Measurements from ENCODE around the gene FBXL14. TPM values are rescaled to one million over a fixed set of nuclear protein-coding genes. Genes with fewer than 3 reads are reported as not detected.
A peak's percentile ranks its signal among the peaks of the same experiment; 100 is the strongest.

Gene FBXL14
- total and polyA plus RNA-seq, 7 experiments from 2014 or later = 15.1 to 43.8 (median 28.1) TPM

- Histone ChIP-seq H3K4me1 (ENCODE audit: control insufficient read depth in 2 of 2, insufficient read depth in 2 of 2, low read length in 2 of 2) (no peaks in the 10 kb centered on the region), H3K9me3 (ENCODE audit: control insufficient read depth in 2 of 3, low read length in 3 of 3) (no peaks in the 10 kb centered on the region), H3K36me3 (ENCODE audit: control insufficient read depth in 2 of 3, insufficient read depth in 3 of 3, low read length in 3 of 3) (no peaks in the 10 kb centered on the region), H3K27me3 (ENCODE audit: control insufficient read depth in 2 of 2, insufficient read depth in 2 of 2, low read length in 2 of 2) (no peaks in the 10 kb centered on the region), H3K4me3 (ENCODE audit: low read length) (no peak overlapping the region), H3K27ac (ENCODE audit: low read depth, low read length) (no peak overlapping the region)
- Mint-ChIP-seq H3K27ac (no peak overlapping the region), H3K36me3 (peaks cover 0 to 3% (median 0%) of the 10 kb centered on the region in 5 donors), H3K4me1 (peaks cover 0 to 2% (median 0%) of the 10 kb centered on the region in 7 donors), H3K27me3 (peaks cover 0 to 7% (median 7%) of the 10 kb centered on the region in 5 donors), H3K4me3 (no peak overlapping the region), H3K9me3 (peaks cover 0 to 9% (median 0%) of the 10 kb centered on the region in 11 donors)
- ChIA-PET POLR2A (no interaction called here), CTCF (no interaction called here)
- intact Hi-C loops (cut with micrococcal nuclease) = no loop called here
- DNase-seq (no peak), ATAC-seq (no peak)
Observed at GRCh38 chr12:1552171-1552570, 42.2 kb downstream of the FBXL14 start.

GRCh38 chr12:1551496-1551895 lies 42.9 kb downstream of the FBXL14 start:
- no peak overlapping the region for H3K4me3 ChIP-seq (ENCODE audit: low read length)
- ChIA-PET POLR2A (no interaction called here), CTCF (no interaction called here)
- Mint-ChIP-seq H3K27me3 (peaks cover 0 to 7% (median 5%) of the 10 kb centered on the region in 5 donors), H3K9me3 (peaks cover 0 to 9% (median 0%) of the 10 kb centered on the region in 11 donors), H3K4me1 (peaks cover 0 to 2% (median 0%) of the 10 kb centered on the region in 7 donors), H3K4me3 (no peak overlapping the region), H3K36me3 (peaks cover 0 to 3% (median 0%) of the 10 kb centered on the region in 5 donors), H3K27ac (no peak overlapping the region)
- no peak for ATAC-seq
- no peak overlapping the region for H3K27ac ChIP-seq (ENCODE audit: low read depth, low read length)
- intact Hi-C loops (cut with micrococcal nuclease) = no loop called here
- H3K27me3 ChIP-seq (ENCODE audit: control insufficient read depth in 2 of 2, insufficient read depth in 2 of 2, low read length in 2 of 2) = no peaks in the 10 kb centered on the region
- no peak for DNase-seq
- H3K4me1 ChIP-seq (ENCODE audit: control insufficient read depth in 2 of 2, insufficient read depth in 2 of 2, low read length in 2 of 2) = no peaks in the 10 kb centered on the region
- no peaks in the 10 kb centered on the region for H3K36me3 ChIP-seq (ENCODE audit: control insufficient read depth in 2 of 3, insufficient read depth in 3 of 3, low read length in 3 of 3)
- no peaks in the 10 kb centered on the region for H3K9me3 ChIP-seq (ENCODE audit: control insufficient read depth in 2 of 3, low read length in 3 of 3)

GRCh38 chr12:1546931-1547640 lies 47.3 kb downstream of the FBXL14 start:
- intact Hi-C loops (cut with micrococcal nuclease) = no loop called here
- CTCF ChIA-PET = interaction anchor here (0.6 to 1.6 kb wide), 2 partner anchors 426 to 429 kb away, joined by 3 to 5 read pairs; no protein-coding TSS in a partner anchor
- Mint-ChIP-seq H3K4me1 (peaks cover 0 to 2% (median 0%) of the 10 kb centered on the region in 7 donors), H3K27me3 (peaks cover 17 to 31% (median 19%) of the 10 kb centered on the region in 5 donors), H3K9me3 (peaks cover 0 to 9% (median 0%) of the 10 kb centered on the region in 11 donors), H3K27ac (no peak overlapping the region), H3K36me3 (peaks cover 0 to 3% (median 0%) of the 10 kb centered on the region in 5 donors), H3K4me3 (no peak overlapping the region)
- no peaks in the 10 kb centered on the region for H3K4me1 ChIP-seq (ENCODE audit: control insufficient read depth in 2 of 2, insufficient read depth in 2 of 2, low read length in 2 of 2)
- H3K27me3 ChIP-seq (ENCODE audit: control insufficient read depth in 2 of 2, insufficient read depth in 2 of 2, low read length in 2 of 2) = no peaks in the 10 kb centered on the region
- POLR2A ChIA-PET = no interaction called here
- H3K4me3 ChIP-seq (ENCODE audit: low read length) = no peak overlapping the region
- no peaks in the 10 kb centered on the region for H3K9me3 ChIP-seq (ENCODE audit: control insufficient read depth in 2 of 3, low read length in 3 of 3)
- no peak overlapping the region for H3K27ac ChIP-seq (ENCODE audit: low read depth, low read length)
- ATAC-seq (no peak), DNase-seq (no peak)
- H3K36me3 ChIP-seq (ENCODE audit: control insufficient read depth in 2 of 3, insufficient read depth in 3 of 3, low read length in 3 of 3) = no peaks in the 10 kb centered on the region

GRCh38 chr12:1544996-1545700 lies 49.2 kb downstream of the FBXL14 start:
- DNase-seq (no peak), ATAC-seq (peak; percentile 27)
- H3K9me3 ChIP-seq (ENCODE audit: control insufficient read depth in 2 of 3, low read length in 3 of 3) = no peaks in the 10 kb centered on the region
- no peaks in the 10 kb centered on the region for H3K4me1 ChIP-seq (ENCODE audit: control insufficient read depth in 2 of 2, insufficient read depth in 2 of 2, low read length in 2 of 2)
- H3K9me3 Mint-ChIP-seq = peaks cover 0 to 4% (median 0%) of the 10 kb centered on the region in 11 donors
- ChIA-PET POLR2A (no interaction called here), CTCF (interaction anchor here (0.6 to 1.7 kb wide), 3 partner anchors 392 to 547 kb away, joined by 4 to 8 read pairs (median 4); no protein-coding TSS in a partner anchor)
- H3K27ac ChIP-seq (ENCODE audit: low read depth, low read length) = no peak overlapping the region
- intact Hi-C loops (cut with micrococcal nuclease) = no loop called here
- H3K36me3 ChIP-seq (ENCODE audit: control insufficient read depth in 2 of 3, insufficient read depth in 3 of 3, low read length in 3 of 3) = no peaks in the 10 kb centered on the region
- no peak overlapping the region for H3K4me3 Mint-ChIP-seq
- H3K36me3 Mint-ChIP-seq = peaks cover 0 to 3% (median 0%) of the 10 kb centered on the region in 5 donors
- no peak overlapping the region for H3K27ac Mint-ChIP-seq
- H3K4me3 ChIP-seq (ENCODE audit: low read length) = no peak overlapping the region
- peaks cover 0 to 2% (median 0%) of the 10 kb centered on the region in 7 donors for H3K4me1 Mint-ChIP-seq
- H3K27me3 Mint-ChIP-seq = peaks cover 19 to 49% (median 28%) of the 10 kb centered on the region in 5 donors
- H3K27me3 ChIP-seq (ENCODE audit: control insufficient read depth in 2 of 2, insufficient read depth in 2 of 2, low read length in 2 of 2) = no peaks in the 10 kb centered on the region

- peaks cover 37 to 72% (median 48%) of the 10 kb centered on the region in 5 donors for H3K27me3 Mint-ChIP-seq
- H3K4me3 Mint-ChIP-seq = no peak overlapping the region
- Histone ChIP-seq H3K9me3 (ENCODE audit: control insufficient read depth in 2 of 3, low read length in 3 of 3) (no peaks in the 10 kb centered on the region), H3K27ac (ENCODE audit: low read depth, low read length) (no peak overlapping the region), H3K4me3 (ENCODE audit: low read length) (no peak overlapping the region), H3K27me3 (ENCODE audit: control insufficient read depth in 2 of 2, insufficient read depth in 2 of 2, low read length in 2 of 2) (no peaks in the 10 kb centered on the region), H3K4me1 (ENCODE audit: control insufficient read depth in 2 of 2, insufficient read depth in 2 of 2, low read length in 2 of 2) (no peaks in the 10 kb centered on the region), H3K36me3 (ENCODE audit: control insufficient read depth in 2 of 3, insufficient read depth in 3 of 3, low read length in 3 of 3) (no peaks in the 10 kb centered on the region)
- DNase-seq (no peak), ATAC-seq (no peak)
- peaks cover 0 to 2% (median 0%) of the 10 kb centered on the region in 7 donors for H3K4me1 Mint-ChIP-seq
- H3K27ac Mint-ChIP-seq = no peak overlapping the region
- CTCF ChIA-PET = no interaction called here
- POLR2A ChIA-PET = no interaction called here
- H3K36me3 Mint-ChIP-seq = peaks cover 0 to 5% (median 0%) of the 10 kb centered on the region in 5 donors
- intact Hi-C loops (cut with micrococcal nuclease) = no loop called here
- peaks cover 0 to 2% (median 0%) of the 10 kb centered on the region in 11 donors for H3K9me3 Mint-ChIP-seq
Observed at GRCh38 chr12:1542599-1542998, 51.8 kb downstream of the FBXL14 start.

- peaks cover 0 to 5% (median 0%) of the 10 kb centered on the region in 5 donors for H3K36me3 Mint-ChIP-seq
- CTCF ChIA-PET = interaction anchor here (1.0 kb wide), 1 partner anchor 423 kb away, joined by 3 read pairs; no protein-coding TSS in a partner anchor
- POLR2A ChIA-PET = no interaction called here
- peaks cover 0 to 2% (median 0%) of the 10 kb centered on the region in 11 donors for H3K9me3 Mint-ChIP-seq
- intact Hi-C loops (cut with micrococcal nuclease) = no loop called here
- Histone ChIP-seq H3K4me1 (ENCODE audit: control insufficient read depth in 2 of 2, insufficient read depth in 2 of 2, low read length in 2 of 2) (no peaks in the 10 kb centered on the region), H3K9me3 (ENCODE audit: control insufficient read depth in 2 of 3, low read length in 3 of 3) (no peaks in the 10 kb centered on the region), H3K27me3 (ENCODE audit: control insufficient read depth in 2 of 2, insufficient read depth in 2 of 2, low read length in 2 of 2) (peaks cover 0 to 6% of the 10 kb centered on the region in 2 donors), H3K4me3 (ENCODE audit: low read length) (no peak overlapping the region), H3K27ac (ENCODE audit: low read depth, low read length) (no peak overlapping the region), H3K36me3 (ENCODE audit: control insufficient read depth in 2 of 3, insufficient read depth in 3 of 3, low read length in 3 of 3) (no peaks in the 10 kb centered on the region)
- H3K4me3 Mint-ChIP-seq = no peak overlapping the region
- H3K4me1 Mint-ChIP-seq = peaks cover 0 to 2% (median 0%) of the 10 kb centered on the region in 7 donors
- ATAC-seq (no peak), DNase-seq (no peak)
- peaks cover 50 to 84% (median 62%) of the 10 kb centered on the region in 5 donors for H3K27me3 Mint-ChIP-seq
- no peak overlapping the region for H3K27ac Mint-ChIP-seq
Observed at GRCh38 chr12:1540690-1541089, 53.7 kb downstream of the FBXL14 start.

All from naive thymus-derived CD4-positive, alpha-beta T cell (primary cell).